T-helper 1 cell (primary cell): Measurements from ENCODE around the gene CYP4F22.
"Not testable (repeated sequence)": the region's sequence is repeated elsewhere in the genome, so short reads cannot be mapped to it uniquely, and the experiment has no call there.

Source experiments
- DNase-seq, 5 donors: peaks; one replicate each; pipeline ENCODE4 v3.0.0-alpha.2; 2012 to 2020
- total RNA-seq, 4 donors: gene quantifications; one replicate each; lab custom pipeline; 2026; lab: John Stamatoyannopoulos, UW

Gene CYP4F22
- 0 to 4.0 (median 1.3) reads per million in 4 donors for total RNA-seq

- no peak for DNase-seq
These were observed at the start of gene CYP4F22 for GRCh38 chr19:15508035-15508710. Gene CYP4F22 (plus strand): TSS chr19:15508525. CDS start chr19:15525337, 16,812 bp downstream.

GRCh38 chr19:15461694-15462093 lies 46.6 kb upstream of the CYP4F22 start:
- DNase-seq, result no peak

- DNase-seq, result peak; percentile 56 to 90 (median 72)
These were observed 44.4 kb upstream of the CYP4F22 start for GRCh38 chr19:15463861-15464371.

GRCh38 chr19:15464394-15465385 lies 43.6 kb upstream of the CYP4F22 start, which contains the start of gene RASAL3:
Gene RASAL3 (minus strand): TSS chr19:15464544. CDS start chr19:15464358, 186 bp downstream.
- peak; percentile 50 to 81 (median 58) for DNase-seq

DNA sequence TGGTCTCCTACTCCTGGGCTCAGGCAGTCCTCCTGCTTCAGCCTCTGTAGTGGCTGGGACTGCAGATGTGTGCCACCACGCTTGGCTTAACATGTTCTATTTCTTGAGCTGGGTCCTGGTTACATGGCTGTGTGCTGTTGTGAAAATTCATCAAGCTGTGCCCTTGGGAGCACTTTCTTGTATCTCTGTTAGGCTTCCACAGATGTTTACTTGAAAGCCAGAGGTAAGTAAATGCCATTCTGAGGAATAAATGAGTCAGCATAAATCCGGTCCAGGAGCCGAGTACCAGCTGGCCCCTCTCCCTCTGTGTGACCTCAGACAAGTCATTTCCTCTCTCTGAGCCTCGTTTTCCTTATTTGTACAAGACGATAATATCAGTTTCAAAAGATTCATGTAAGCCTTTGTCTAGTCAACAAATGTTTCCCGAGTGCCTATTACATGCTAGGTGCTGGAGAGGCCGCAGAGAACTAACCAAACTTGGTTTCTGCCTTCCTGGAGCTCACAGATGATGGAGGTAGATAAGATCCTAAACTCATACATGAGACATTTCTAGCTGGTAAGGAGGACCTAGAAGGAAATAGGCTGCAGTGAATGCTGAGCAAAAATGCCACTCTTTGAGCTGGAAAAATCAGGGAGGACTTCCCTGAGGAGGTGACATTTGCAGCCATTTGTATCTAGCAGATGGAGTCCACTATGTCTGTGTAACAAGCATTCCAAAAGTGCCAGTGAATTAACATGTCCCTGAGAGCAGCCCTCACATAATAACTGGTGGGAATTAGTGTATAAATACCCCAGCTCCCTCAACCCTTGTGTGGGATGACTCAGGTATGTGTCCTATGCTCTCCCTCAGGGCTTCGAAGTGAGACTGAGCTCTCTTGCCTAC lies 41.2 kb upstream of the CYP4F22 start:
- DNase-seq, result peak in 4 of 5 donors; percentile 17 to 96 (median 43)

DNA sequence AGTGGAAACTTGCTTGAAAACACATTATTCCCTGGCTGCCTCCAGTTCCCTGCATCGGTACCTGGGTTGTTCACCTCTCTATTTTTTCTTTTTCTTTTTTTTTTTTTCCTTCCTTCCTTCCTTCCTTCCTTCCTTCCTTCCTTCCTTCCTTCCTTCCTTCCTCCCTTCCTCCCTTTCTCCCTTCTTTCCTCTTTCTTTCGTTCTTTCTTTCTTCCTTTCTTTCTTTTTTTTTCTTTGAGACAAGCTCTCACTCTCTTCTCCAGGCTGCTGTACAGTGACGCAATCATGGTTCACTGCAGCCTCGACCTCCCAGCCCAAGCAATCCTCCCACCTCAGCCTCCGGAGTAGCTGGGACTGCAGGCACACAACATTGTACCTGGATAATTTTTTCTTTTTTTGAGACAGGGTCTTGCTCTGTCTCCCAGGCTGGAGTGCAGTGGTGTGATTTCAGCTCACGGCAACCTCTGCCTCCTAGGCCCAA lies 40.6 kb upstream of the CYP4F22 start:
- no peak for DNase-seq

DNA sequence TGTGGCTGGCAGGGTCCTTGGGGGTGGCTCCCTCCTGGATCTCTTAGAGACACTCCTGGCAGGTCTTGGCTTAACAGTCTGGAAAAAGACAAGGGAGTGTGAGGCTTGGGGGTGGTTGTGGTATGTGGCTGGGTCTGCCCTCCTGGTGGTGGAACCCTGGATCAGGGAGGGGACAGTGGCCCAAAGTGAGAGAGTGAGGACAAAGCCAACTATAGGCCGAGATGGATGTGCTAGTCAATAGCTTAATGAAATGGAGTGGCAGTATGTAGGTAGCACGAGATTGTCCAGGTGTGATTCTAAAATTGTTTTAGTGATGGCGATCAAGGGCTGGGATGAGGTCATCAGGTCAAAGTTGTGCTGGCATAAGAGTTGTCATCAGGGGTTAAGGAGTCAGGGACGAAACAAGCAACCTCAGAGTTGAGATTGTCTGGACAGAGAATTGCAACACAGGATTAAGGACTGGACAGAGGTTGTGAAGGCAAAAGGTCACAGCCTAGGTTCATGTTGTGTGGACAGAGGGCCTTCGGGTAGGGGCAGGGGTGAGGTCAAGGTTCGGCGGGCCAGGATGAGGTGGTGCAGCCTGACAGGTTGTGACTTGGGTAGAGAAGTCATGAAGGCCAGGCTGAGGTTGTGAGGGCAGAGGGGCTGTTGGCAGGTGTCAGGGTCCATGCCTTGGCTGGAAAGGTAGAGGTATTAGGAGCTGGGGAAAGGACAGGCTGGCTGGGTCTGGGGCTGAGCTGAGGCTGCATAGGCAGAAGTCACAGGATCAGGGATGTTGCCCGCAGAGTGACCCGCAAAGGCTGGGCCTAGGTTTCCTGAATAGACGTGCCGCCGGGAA lies 39.4 kb upstream of the CYP4F22 start:
- DNase-seq, result no peak

DNA sequence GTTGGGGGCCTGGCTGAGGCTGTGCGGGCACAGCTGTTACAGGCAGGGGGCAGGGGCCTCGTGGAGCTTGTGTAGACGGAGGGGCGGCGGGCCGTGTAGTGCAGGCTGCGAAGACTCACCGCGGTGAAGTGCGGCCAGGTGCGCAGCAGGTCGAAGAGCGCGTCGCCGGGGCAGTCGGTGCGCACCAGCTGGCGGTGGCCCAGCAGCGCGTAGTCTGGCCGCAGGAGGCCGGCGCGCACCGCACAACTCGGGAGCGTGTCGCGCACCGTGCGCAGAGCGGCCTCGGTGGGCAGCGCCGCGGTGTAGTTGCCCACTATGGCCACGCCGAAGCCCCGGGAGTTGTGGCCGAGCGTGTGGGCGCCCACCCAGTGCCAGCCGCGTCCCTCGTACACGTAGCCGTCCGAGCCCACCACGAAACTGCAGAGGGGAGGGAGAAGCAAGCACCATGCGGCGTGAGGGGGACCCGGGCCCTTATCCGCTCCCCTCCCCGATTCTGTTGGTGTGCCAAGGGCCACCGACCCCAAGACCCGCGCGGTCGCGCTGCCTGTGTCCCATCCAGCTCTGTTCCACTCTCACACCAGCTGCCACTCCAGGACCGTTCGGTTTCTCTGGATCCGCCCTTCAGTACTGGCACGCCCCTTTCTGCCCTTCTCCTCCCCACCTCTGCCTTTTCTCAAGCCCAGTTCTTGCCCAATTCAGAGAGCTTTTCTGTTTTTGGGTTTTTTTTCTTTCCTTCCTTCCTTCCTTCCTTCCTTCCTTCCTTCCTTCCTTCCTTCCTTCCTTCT lies 38.6 kb upstream of the CYP4F22 start:
- DNase-seq, result peak in 2 of 5 donors; percentile 25 to 36

DNA sequence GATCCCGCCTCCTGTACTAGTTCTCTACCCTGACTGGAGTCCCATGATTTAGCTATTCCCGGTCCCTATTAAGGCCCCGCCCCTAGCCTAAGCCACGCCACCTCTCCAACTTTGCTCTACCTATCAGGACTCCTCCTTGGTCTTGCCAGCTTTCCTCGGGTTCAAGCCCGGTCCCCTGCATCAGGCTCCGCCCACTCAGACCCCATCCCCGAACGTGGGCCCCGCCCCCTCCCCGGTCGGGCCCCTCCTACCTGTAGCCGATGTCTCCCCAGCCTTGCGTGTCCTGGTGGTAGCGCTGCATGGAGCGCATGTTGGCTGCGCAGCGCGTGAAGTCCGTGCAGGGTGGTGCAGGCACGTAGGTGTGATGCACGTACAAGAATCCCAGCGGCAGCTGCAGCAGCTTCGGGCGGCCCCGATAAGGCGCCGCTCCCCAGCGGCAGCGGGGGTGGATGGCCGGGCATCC lies 36.7 kb upstream of the CYP4F22 start:
- no peak for DNase-seq

DNA sequence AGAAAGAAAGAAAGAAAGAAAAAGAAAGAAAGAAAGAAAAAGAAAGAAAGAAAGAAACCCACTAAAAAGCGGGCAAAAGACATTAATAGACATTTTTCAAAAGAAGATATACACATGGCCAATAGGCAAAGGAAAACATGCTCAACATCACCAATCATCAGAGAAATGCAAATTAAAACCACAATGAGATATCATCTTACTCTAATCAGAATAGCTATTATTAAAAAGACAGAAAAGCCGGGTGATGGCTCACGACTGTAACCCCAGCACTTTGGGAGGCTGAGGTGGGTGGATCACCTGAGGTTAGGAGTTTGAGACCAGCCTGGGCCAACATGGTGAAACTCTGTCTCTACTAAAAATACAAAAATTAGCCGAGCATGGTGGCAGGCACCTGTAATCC lies 34.5 kb upstream of the CYP4F22 start:
- not testable (repeated sequence) for DNase-seq

- DNase-seq, result no peak
These were observed 33.2 kb upstream of the CYP4F22 start for GRCh38 chr19:15475169-15475568.

GRCh38 chr19:15475611-15476010 lies 32.7 kb upstream of the CYP4F22 start:
- no peak for DNase-seq

GRCh38 chr19:15476325-15476724 lies 32.0 kb upstream of the CYP4F22 start:
- DNase-seq, result no peak

- DNase-seq, result no peak
These were observed 28.7 kb upstream of the CYP4F22 start, which contains the start of gene PGLYRP2 for GRCh38 chr19:15479391-15480345. Gene PGLYRP2 (minus strand): TSS chr19:15479501. CDS start chr19:15479371, 130 bp downstream.

DNA sequence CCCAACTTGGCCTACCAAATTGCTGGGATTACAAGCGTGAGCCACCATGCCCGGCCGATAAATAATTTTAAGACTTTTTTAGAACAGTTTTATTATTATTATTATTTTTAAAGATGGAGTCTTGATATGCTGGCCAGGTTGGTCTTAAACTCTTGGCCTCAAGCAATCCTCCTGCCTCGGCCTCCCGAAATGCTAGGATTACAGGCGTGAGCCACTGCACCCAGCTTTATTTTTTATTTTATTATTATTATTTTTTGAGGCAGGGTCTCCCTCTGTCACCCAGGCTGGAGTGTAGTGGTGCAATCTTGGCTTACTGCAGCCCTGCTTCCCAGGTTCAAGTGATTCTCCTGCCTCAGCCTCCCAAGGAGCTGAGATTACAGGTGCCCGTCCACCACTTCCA lies 27.3 kb upstream of the CYP4F22 start:
- not testable (repeated sequence) for DNase-seq

DNA sequence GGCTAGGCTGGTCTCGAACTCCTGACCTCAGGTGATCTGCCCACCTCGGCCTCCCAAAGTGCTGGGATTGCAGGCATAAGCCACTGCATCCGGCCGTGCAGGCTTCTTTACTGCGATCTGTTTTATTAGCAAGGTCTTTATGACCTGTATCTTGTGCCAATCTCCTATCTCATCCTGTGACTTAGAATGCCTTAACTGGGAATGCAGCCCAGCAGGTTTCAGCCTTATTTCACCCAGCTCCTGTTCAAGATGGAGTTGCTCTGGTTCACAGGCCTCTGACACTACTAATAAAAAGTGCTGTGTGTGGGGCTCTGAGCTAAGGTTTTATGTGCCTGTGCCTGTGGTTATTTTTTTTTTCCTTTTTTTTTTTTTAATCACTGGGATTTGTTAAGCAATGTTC lies 22.6 kb upstream of the CYP4F22 start:
- not testable (repeated sequence) for DNase-seq

GRCh38 chr19:15487038-15487437 lies 21.3 kb upstream of the CYP4F22 start:
- no peak for DNase-seq

DNA sequence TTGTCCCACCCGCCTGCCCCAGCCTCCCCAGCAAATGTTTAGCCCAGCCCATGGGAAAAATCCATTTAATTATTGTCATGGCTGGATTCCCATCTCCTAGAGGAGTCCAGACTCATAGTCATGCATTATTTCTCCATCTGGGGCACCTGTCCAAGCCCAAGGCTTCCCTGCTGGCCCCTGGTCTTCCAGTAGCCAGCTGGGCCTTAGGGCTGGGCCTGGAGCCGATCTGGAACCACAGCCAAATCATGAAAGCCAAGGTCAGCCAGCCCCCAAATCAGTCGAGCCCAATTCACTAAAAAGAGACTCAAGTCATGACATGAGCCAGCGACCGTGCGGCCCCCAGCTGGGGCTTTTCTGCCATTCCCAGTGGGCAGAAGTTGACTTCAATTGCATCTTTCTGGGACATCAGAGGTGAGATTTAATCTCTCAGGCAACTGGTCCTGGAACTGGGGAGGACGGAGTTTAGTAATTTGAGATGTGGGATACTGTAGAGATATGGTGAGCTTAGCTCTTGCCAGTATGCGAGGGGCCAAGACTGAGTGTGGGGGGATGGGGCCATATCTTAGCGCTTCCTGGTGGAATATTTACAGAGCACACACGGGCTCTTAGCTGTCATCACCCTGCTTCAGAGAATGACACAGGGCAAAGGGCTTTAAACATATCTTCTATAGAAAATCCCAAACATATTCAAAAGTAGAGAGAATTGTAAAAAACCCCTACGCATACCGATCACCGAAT lies 19.7 kb upstream of the CYP4F22 start:
- no peak for DNase-seq
